ENCODE measurements around the gene THSD8. TPM values are rescaled to one million over a fixed set of nuclear protein-coding genes. Genes with fewer than 3 reads are reported as not detected.
"Not testable (repeated sequence)": the region's sequence is repeated elsewhere in the genome, so short reads cannot be mapped to it uniquely, and the experiment has no call there.

THSD8 gene
- polyA plus RNA-seq, 1 experiment, result 1.6 TPM

DNA sequence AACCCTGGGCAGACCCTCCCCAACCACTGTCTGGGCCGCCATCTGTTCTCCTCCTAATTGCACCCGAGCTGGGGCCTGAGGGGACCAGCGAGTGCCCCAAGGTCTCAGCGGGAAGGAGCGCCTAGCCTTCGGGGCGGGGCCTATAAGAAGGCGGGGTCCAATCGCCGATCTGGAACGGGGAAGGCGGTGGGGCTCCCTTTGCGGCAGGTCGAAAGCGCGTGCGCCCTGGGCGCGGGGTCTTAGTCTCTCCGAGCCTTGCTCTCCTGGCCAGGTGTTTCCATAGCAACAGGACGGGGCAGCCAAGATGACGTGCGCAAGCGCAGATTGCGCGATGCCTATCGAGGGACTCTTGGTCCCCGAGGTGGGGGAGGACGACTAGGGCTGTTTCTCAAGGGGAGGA lies 39.2 kb downstream of the THSD8 start:
- POLR2A ChIA-PET, result no interaction called here
- DNase-seq (ENCODE audit: low read depth, low spot score), result no peak
- peaks cover 5% of the 10 kb centered on the region; the same call in 1 of the 2 replicates for H3K9me3 ChIP-seq (ENCODE audit: control insufficient read depth, insufficient read depth, low read length)
- TF ChIP-seq, protein P1, sequence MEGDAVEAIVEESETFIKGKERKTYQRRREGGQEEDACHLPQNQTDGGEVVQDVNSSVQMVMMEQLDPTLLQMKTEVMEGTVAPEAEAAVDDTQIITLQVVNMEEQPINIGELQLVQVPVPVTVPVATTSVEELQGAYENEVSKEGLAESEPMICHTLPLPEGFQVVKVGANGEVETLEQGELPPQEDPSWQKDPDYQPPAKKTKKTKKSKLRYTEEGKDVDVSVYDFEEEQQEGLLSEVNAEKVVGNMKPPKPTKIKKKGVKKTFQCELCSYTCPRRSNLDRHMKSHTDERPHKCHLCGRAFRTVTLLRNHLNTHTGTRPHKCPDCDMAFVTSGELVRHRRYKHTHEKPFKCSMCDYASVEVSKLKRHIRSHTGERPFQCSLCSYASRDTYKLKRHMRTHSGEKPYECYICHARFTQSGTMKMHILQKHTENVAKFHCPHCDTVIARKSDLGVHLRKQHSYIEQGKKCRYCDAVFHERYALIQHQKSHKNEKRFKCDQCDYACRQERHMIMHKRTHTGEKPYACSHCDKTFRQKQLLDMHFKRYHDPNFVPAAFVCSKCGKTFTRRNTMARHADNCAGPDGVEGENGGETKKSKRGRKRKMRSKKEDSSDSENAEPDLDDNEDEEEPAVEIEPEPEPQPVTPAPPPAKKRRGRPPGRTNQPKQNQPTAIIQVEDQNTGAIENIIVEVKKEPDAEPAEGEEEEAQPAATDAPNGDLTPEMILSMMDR (IDR thresholded peaks at IDR 0.05; ENCODE audit: low read depth, low read length), result no peak
- H3K27ac ChIP-seq (ENCODE audit: low read depth, low read length), result no peak overlapping the region
- H3K4me3 ChIP-seq (ENCODE audit: low read depth, low read length), result peak overlapping the region; percentile 43
- CTCF ChIA-PET, result no interaction called here
- peaks cover 60% of the 10 kb centered on the region for H3K27me3 ChIP-seq (ENCODE audit: control insufficient read depth, insufficient read depth, low read length)

DNA sequence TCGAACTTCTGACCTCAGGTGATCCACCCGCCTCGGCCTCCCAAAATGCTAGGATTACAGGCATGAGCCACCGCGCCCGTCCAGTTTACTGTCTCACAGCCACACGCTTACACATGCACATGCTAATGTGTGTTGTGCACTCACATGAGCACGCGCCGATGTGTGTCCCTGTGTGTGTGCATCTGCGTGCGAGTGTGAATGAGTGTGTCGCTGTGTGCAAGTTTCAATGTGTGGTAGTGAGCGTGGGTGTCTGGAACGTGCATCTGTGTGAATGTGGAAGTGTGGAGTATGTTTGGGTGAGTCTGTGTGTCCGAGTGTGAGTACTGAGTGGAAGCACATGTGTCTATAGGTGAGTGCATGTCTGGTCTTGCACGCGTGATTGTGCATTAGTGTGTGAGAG lies 40.6 kb downstream of the THSD8 start:
- H3K27ac ChIP-seq (ENCODE audit: low read depth, low read length), result no peak overlapping the region
- DNase-seq (ENCODE audit: low read depth, low spot score), result no peak
- H3K4me3 ChIP-seq (ENCODE audit: low read depth, low read length), result no peak overlapping the region
- ChIA-PET CTCF (no interaction called here), POLR2A (no interaction called here)
- H3K27me3 ChIP-seq (ENCODE audit: control insufficient read depth, insufficient read depth, low read length), result peaks cover 50% of the 10 kb centered on the region
- peaks cover 5% of the 10 kb centered on the region; the same call in 1 of the 2 replicates for H3K9me3 ChIP-seq (ENCODE audit: control insufficient read depth, insufficient read depth, low read length)
- TF ChIP-seq, protein P1 (IDR thresholded peaks at IDR 0.05; ENCODE audit: low read depth, low read length), result no peak

DNA sequence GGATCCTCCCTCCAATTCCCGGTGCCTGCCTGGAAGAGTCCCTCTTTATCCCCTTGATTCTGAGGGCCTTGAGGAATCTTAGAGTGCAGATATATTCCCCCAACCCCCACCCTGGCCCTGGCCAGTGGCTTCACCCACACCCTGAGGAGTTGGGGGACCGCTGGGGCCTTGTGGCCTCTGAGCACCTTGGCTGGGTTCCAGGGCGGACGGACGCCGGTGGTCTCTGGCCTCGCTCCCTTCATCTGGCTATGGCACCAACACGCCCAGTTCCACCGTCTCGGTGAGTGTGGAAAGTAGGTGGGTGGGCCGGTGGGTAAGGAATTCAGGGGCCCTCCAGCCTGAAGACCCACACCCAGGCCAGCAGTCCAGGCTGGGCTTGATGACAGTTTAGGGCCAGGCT lies 41.5 kb downstream of the THSD8 start:
- no peak overlapping the region for H3K4me3 ChIP-seq (ENCODE audit: low read depth, low read length)
- POLR2A ChIA-PET, result no interaction called here
- no peak overlapping the region for H3K27ac ChIP-seq (ENCODE audit: low read depth, low read length)
- TF ChIP-seq, protein P1 (IDR thresholded peaks at IDR 0.05; ENCODE audit: low read depth, low read length), result no peak
- peaks cover 5% of the 10 kb centered on the region; the same call in 1 of the 2 replicates for H3K9me3 ChIP-seq (ENCODE audit: control insufficient read depth, insufficient read depth, low read length)
- H3K27me3 ChIP-seq (ENCODE audit: control insufficient read depth, insufficient read depth, low read length), result peaks cover 44% of the 10 kb centered on the region
- CTCF ChIA-PET, result no interaction called here
- no peak for DNase-seq (ENCODE audit: low read depth, low spot score)

DNA sequence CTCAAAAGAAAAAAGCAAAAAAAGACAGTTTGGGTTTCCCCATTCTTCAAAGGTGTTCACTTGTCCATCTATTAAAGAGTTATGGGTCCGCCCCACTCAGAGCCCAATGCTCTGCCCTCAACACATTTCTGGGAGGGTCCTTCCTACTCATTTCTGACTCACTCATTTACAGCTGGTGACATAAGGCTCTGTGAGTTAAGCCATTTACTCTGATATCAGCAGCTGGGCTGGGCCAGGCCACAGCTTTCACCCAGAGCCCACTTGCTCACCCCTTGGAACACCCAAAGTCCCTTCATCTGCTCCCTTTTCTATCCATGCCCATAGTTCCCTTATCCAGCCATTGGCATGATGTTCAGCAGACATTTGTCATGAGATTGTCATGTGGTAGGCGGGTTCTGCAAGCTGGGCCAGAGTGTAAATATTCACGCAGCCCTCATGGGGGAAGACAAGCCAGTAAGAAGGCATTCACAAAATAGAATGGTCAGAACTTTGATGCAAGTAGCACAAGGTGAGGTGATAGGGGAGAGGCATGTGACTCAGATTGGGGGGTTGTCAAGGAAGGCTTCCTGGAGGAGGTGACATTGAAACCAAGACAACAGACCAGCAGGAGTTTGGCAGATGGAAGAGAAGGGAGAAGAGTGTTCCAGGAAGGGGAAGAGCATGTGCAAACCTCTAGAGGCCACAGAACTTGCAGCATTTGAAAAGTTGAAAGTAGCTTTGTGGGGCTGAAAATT lies 42.3 kb downstream of the THSD8 start:
- ChIA-PET CTCF (interaction anchor here (9.9 kb wide), 1 partner anchor 81 kb away, joined by 247 read pairs; no protein-coding TSS in a partner anchor), POLR2A (no interaction called here)
- TF ChIP-seq, protein P1 (IDR thresholded peaks at IDR 0.05; ENCODE audit: low read depth, low read length), result no peak
- no peak overlapping the region for H3K27ac ChIP-seq (ENCODE audit: low read depth, low read length)
- peaks cover 35% of the 10 kb centered on the region for H3K27me3 ChIP-seq (ENCODE audit: control insufficient read depth, insufficient read depth, low read length)
- no peak overlapping the region for H3K4me3 ChIP-seq (ENCODE audit: low read depth, low read length)
- peaks cover 5% of the 10 kb centered on the region; the same call in 1 of the 2 replicates for H3K9me3 ChIP-seq (ENCODE audit: control insufficient read depth, insufficient read depth, low read length)
- no peak for DNase-seq (ENCODE audit: low read depth, low spot score)

DNA sequence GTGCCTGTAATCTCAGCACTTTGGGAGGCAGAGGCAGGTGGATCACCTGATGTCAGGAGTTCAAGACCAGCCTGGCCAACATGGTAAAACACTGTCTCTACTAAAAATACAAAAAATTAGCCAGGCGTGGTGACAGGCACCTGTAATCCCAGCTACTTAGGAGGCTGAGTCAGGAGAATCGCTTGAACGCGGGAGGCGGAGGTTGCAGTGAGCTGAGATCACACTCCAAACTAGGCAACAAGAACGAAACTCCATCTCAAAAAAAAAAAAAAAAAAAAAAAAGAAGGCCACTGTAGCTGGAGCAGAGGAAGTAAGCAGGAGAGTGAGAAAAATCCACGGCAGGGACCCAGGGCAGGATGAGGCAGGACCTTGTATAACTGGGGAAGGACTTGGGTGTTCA lies 44.7 kb downstream of the THSD8 start:
- not testable (repeated sequence) for H3K4me3 ChIP-seq (ENCODE audit: low read depth, low read length); DNase-seq (ENCODE audit: low read depth, low spot score); H3K27ac ChIP-seq (ENCODE audit: low read depth, low read length); H3K9me3 ChIP-seq (ENCODE audit: control insufficient read depth, insufficient read depth, low read length)
- H3K27me3 ChIP-seq (ENCODE audit: control insufficient read depth, insufficient read depth, low read length), result peaks cover 16% of the 10 kb centered on the region
- ChIA-PET POLR2A (interaction anchor here (1.1 to 1.5 kb wide), 2 partner anchors 55 to 124 kb away, joined by 3 read pairs; partner anchors contain the start of gene JUNB), CTCF (interaction anchor here (0.6 to 9.9 kb wide), 23 partner anchors 9 to 171 kb away, joined by 3 to 247 read pairs (median 5); partner anchors contain the start of genes CALR, RNASEH2A, RTBDN and TNPO2)
